GM12891 (cell line): ENCODE data around the gene TSPO2.
"Not testable (repeated sequence)": the region's sequence is repeated elsewhere in the genome, so short reads cannot be mapped to it uniquely, and the experiment has no call there.

Source experiments
- DNase-seq: peaks from one replicate; pipeline ENCODE4 v3.0.0; 2011; ENCODE audit warnings: low spot score; ENCODE audit not compliant: insufficient read length
- FAIRE-seq: peaks from 2 replicates; lab custom pipeline; 2011; peaks lifted over from hg19 to GRCh38; lab: Jason Lieb, UNC
- PAX5 ChIP-seq: IDR thresholded peaks from 2 replicates; pipeline ENCODE4 v1.6.1; 2011; ENCODE audit warnings: low read length, moderate library complexity, mild to moderate bottlenecking; ENCODE audit not compliant: insufficient read depth, severe bottlenecking
- POLR2A ChIP-seq: IDR thresholded peaks from 2 replicates; pipeline ENCODE4 v1.6.1; 2011; ENCODE audit warnings: low read depth, low read length, control low read depth
- POLR2AphosphoS5 ChIP-seq: IDR thresholded peaks from 2 replicates; pipeline ENCODE4 v1.6.1; 2011; ENCODE audit warnings: low read depth, low read length, control low read depth
- POU2F2 ChIP-seq: IDR thresholded peaks from 2 replicates; pipeline ENCODE4 v1.6.1; 2011; ENCODE audit warnings: low read depth, mild to moderate bottlenecking, control low read depth, low read length, moderate library complexity
- SPI1 ChIP-seq: IDR thresholded peaks from 2 replicates; pipeline ENCODE4 v1.6.1; 2011; ENCODE audit warnings: low read depth, low read length, control low read depth
- TAF1 ChIP-seq: IDR thresholded peaks from 2 replicates; pipeline ENCODE4 v1.6.1; 2011; ENCODE audit warnings: low read depth, low read length, control low read depth

Gene TSPO2

DNA sequence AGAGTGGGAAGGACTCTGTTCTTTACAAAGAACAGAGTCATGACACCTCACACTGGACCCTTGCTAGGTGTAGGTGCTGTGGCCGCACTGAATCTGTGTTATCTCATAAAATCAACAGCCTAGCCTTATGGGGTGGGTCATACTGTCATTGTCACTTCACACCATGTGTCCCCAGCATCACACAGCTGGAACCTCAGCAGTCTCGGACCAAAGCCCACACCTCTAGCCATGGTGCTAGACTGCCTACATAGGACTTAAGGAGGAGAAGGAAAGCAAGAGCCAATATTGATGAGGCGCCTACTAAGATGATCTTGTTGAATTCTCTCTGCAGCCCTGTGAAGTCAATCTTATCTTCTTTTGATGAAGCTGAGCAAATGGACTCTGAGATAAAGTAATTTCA is 34.3 kb upstream of the TSPO2 start:
- FAIRE-seq: no peak
- TF ChIP-seq POLR2A: no peak
- TF ChIP-seq SPI1: no peak
- TF ChIP-seq POU2F2: no peak
- no peak for TF ChIP-seq PAX5
- no peak for TF ChIP-seq POLR2AphosphoS5
- TF ChIP-seq TAF1: no peak
- no peak for DNase-seq

DNA sequence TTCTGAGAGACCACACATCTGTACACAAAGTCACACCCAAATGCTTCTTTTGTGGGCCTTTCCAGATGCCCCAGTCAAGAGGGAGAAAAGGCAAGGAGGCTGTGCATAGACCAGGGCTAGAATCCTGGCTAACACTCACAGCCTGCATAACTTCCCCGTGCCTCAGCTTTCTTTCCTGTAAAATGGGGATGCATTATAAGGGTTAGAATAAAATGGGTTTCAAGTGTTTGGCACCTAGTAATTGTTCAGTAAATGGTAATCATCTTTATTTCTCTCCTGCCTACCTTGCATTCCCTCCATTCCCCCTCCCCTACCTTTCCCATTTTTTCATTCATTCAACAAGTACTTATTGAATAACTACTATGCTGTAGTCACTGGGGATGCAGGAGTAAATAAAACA is 32.6 kb upstream of the TSPO2 start:
- no peak for TF ChIP-seq POLR2AphosphoS5
- TF ChIP-seq SPI1: no peak
- DNase-seq: no peak
- FAIRE-seq: no peak

DNA sequence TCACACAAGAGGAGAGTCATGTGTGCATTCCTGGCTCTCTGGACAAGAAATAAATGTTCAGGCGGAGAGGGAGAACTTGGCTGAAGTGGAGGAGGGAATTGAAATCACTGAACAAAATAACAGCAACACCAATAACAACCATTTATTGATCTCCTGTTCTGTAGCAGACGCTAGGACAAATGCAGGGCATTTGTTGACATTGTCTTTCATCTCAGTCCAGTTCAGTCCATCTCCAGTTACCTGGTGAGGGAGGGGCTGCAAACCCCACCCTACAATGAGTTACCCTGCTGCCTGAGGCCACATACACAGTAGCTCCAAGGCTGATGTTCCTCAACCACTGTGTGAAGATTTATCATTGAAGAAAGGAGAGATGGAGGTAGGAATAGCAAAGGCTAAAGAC is 30.6 kb upstream of the TSPO2 start:
- DNase-seq (no peak), FAIRE-seq (no peak)
- TF ChIP-seq POLR2A (no peak), TAF1 (no peak), PAX5 (no peak), SPI1 (no peak), POLR2AphosphoS5 (no peak), POU2F2 (no peak)

DNA sequence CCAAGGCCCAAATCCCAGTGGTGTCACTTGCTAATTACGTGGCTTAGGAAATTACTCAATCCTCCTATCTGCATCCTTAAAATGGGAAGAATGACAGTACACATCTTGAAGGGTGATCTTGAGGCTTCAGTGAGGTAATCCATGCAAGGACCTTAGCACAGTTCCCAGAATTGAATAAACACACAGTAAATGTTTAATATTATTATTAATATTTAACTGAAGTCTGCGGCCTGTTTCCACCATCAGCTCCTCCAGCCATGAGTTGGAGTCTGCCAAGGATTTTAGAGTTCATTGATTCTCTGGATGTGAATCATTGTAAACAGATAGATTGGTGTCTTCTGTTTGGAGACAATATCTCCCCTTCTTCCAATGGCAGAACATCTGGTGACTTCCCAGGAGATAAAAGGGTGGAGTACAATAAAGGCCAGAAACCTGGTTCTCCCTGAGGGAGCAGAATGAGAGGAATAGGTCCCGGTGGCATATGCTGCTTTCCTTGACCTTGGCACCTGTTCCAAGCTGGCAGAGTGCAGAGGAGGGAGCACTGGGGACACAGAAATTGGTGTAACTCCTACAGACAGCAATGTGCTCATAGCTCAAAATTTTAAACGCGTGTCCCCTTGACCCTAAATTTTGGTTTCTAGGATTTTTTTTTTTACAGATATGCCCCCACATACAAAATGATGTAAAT is 28.7 kb upstream of the TSPO2 start:
- no peak for TF ChIP-seq POLR2A
- TF ChIP-seq POU2F2: no peak
- TF ChIP-seq TAF1: no peak
- TF ChIP-seq POLR2AphosphoS5: no peak
- no peak for TF ChIP-seq PAX5
- TF ChIP-seq SPI1: no peak
- no peak for DNase-seq
- no peak for FAIRE-seq

DNA sequence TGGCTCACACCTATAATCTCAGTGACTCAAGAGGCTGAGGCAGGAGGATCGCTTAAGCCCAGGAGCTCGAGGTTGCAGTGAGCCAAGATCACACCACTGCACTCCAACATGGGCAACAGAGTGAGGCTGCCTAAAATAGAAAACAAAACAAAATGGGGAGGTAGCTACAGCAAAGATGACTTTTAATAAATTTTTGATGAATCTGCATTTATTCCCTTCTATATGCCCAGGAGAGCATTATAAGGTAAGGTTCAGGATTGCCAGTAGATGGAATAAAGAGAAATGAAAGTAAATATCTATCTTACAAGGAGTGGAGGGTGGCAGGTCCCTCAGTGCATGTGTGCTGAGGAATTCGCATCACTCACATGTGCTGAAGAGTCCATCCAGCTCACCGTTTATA is 27.5 kb upstream of the TSPO2 start:
- no peak for TF ChIP-seq TAF1
- TF ChIP-seq SPI1: no peak
- FAIRE-seq (no peak), DNase-seq (no peak)

DNA sequence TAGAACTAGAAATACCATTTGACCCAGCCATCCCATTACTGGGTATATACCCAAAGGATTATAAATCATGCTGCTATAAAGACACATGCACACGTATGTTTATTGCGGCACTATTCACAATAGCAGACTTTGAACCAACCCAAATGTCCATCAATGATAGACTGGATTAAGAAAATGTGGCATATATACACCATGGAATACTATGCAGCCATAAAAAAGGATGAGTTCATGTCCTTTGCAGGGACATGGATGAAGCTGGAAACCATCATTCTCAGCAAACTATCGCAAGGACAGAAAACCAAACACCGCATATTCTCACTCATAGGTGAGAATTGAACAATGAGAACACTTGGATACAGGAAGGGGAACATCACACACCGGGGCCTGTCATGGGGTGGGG is 26.4 kb upstream of the TSPO2 start:
- not testable (repeated sequence) for DNase-seq, FAIRE-seq

DNA sequence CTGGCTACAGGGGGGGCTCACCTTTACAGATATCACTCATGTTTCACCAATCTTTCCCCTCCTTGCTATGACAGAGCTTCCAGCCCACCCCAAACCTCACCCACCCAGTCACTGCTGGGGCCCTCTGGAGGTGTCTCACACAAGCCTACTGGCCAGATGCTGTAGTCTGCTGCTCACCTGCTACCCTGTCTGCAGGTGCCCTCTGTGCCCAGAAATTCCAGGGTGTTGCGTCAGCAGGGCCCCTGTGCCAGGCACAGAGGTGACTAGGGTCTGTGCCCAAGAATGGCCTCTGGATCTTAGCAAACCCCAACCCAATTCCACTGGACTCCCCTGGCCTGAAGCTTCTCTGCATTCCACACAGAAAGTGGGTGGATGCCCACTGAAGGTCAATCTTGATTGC is 24.6 kb upstream of the TSPO2 start:
- FAIRE-seq (no peak), DNase-seq (no peak)
- TF ChIP-seq TAF1: no peak
- no peak for TF ChIP-seq POU2F2
- TF ChIP-seq PAX5: no peak
- TF ChIP-seq SPI1: no peak
- no peak for TF ChIP-seq POLR2A
- no peak for TF ChIP-seq POLR2AphosphoS5

DNA sequence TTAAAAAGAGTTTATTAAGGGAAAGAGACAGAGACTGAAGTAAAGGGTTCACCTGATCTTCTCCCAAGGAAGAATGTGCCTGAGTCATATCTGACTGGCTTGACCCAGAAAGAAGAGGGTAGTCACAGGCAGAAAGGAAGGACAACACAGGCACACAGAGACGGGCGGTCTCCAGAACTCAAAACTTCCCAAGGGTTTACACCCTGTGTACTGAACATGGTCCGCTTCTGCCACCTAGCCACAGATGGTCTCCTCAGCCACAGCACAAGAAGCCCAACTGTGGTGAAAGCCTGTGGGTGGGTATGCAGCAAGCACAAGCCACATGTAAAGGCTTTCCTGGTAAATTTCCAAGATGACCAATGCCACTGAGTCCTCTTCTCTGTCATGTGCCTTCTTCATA is 20.4 kb upstream of the TSPO2 start:
- TF ChIP-seq POLR2AphosphoS5 (no peak), SPI1 (no peak), TAF1 (no peak), POLR2A (no peak), POU2F2 (no peak), PAX5 (no peak)
- FAIRE-seq: no peak
- DNase-seq: no peak

DNA sequence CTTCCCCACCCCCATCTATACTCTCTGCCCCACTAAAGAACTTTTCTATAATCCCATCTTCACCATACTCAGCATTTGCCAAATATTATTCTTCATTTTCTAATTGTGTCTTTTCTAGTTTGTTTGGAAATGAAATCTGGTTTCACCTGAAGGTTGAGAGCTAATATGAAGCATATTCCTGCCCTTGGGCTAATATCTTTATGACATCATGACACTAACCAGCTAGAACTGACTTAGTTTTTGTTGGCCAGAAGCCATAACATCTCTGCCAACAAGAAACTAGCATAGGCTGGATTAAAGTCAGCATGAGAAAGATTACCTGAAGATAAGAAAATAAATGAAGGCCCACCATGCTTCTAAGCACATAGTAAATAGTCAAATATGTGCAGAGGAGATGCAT is 20.0 kb upstream of the TSPO2 start:
- FAIRE-seq (no peak), DNase-seq (no peak)
- TF ChIP-seq POLR2AphosphoS5 (no peak), SPI1 (no peak), TAF1 (no peak), PAX5 (no peak)

DNA sequence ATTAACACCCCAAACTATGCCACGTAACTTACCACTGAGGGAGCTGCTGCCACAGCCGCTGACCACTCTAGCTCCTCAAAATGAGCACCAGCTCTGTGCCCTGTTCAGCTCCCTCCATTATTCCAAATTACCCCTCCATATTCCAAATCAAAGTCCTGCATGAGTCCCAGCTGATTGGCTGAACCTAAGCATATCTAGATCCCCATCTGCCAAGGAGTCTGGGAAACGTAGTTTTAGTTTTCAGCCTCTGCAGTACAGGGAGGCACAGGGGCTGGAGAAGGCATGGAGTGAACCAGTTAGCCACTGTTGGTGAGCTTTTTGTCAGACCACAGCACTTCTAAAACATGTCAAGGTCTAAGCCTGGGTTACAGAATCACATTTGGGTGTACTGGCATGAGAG is 19.2 kb upstream of the TSPO2 start:
- no peak for TF ChIP-seq POLR2AphosphoS5
- FAIRE-seq (no peak), DNase-seq (no peak)

DNA sequence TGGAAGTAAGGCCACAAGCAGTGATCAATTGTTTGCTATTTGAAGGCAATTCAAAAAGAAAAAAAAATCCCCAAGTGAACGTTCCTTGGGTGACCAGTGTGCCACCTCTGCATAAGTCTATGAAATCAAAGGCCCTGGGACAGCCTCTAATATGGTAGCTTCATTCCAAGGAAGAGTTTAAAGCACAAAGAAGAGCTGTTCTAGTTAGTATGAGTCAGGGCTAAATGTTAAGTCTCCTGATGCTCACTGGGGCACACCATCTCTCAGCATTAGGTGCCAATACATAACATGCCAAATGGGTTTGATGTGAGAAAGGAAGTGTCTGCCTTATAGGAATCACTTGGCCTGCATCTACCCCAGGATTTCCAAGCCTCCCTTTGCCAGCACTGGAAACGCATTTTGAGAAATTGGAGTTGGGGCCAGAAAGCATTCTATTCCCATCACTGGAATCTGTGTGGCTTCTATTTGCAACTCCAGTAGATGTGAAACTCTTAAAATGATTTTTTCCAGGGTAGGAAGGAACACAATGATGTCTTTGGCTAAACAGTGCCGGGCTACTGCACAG is 16.2 kb upstream of the TSPO2 start:
- TF ChIP-seq PAX5 (no peak), SPI1 (no peak), TAF1 (no peak), POLR2AphosphoS5 (no peak), POU2F2 (no peak), POLR2A (no peak)
- DNase-seq (no peak), FAIRE-seq (no peak)
